ENCODE measurements around the gene TMEM252.

The TMEM252 gene

DNA sequence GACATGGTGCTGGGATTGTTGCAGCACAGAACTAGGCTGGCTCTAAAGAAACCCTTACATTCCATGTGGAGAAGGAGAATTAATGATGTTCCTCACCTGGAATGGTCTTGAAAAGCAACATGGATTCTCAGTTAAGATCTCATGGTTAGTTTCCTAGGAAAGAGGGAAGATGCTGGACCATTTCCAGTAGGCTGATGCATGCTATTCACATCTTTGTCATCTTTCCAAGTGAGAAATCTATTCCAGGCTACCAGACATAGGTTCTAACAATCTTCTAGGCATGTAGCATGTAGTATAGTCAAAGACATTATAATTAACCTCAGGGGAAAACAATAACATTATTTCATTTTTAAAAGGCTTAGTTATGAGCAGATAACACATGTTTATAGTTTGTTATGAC, 44.3 kb downstream of the TMEM252 start:
- DNase-seq = no peak

GRCh38 chr9:68495247-68495646, 45.4 kb downstream of the TMEM252 start:
- DNase-seq = no peak

GRCh38 chr9:68493958-68494577, 46.6 kb downstream of the TMEM252 start:
- no peak for DNase-seq

- DNase-seq = no peak
Measured at GRCh38 chr9:68493541-68493940, 47.1 kb downstream of the TMEM252 start.

- no peak for DNase-seq
Measured at GRCh38 chr9:68492806-68493205, 47.9 kb downstream of the TMEM252 start.

GRCh38 chr9:68489646-68490045, 51.0 kb downstream of the TMEM252 start:
- DNase-seq = no peak

GRCh38 chr9:68488126-68488525, 52.6 kb downstream of the TMEM252 start:
- no peak for DNase-seq
